HG02759 (cell line): ENCODE results near the gene OAT.
A peak's percentile ranks its signal among the peaks of the same experiment; 100 is the strongest.

Experiments used
- ATAC-seq: cut with Tn5 transposase; IDR thresholded peaks from one replicate; pipeline ENCODE4 v1.9.1; 2021; ENCODE audit warnings: mild to moderate bottlenecking, moderate library complexity; ENCODE audit not compliant: unreplicated experiment

Gene OAT

GRCh38 chr10:124356701-124357560 is 61.8 kb downstream of the OAT start:
- no peak for ATAC-seq

DNA sequence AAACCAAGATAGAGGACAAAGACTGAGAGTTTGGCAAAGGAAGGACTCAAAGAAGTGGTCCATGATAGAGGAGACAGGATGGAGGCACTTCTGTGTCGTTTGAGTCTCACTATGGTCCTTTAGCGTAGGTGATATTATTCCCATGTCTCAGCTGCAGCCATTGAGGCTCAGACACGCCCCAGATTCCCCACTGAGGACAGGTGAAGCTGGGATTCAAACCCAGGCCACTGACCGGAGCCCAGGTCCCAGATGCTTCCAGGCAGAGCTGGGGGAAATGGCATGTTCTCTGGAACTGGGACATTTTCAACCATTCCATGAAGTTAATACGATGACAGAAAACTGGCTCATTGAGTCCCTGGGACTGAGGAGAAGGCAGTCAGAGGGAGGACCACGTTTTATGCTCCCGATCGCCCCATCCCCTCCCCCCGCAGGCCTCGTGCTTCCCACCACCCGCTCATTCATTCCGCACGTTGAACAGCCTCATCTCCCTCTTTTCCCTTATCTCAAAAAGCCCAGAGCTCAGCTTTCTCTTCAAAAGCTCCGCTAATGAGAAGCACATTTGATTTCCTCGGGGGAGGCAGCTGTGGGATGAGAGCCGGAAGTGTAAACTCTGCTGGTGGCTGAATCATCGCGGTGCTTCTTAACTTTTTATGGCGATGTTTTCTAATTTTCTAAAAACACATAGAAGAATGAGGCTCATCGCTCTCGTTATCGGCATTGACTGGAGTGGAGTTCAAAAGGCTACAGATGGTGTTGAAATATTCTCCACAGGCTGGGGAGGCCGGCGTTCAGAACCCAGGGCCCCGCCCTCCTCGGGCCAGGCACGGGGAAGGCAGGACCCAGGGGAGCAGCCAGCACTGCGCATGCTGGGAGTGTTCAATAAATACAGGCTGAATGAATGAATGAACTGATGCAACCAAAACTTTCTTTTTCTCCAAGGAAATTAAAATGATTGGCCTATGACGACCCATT is 64.0 kb downstream of the OAT start:
- peak; percentile 72 for ATAC-seq

DNA sequence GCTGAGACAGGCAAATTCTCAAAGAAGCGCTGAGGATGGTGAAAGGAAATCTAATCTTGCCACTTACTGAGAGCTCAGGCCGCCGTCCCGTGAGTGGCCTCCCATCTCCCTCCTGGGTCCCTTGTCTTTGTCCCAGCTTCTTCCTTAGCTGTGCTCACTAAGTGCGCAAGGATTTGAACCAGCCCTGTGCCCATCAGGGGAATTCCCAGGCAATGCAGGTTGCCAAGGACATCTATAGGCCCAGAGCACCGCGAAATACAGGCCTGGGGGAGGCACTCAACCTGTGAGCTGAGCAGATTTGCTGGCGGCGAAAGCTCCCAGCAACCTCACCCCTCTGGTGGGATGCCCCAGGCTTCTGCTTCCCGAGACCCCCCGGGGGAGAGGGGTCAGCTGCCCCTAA is 64.8 kb downstream of the OAT start:
- ATAC-seq: no peak

GRCh38 chr10:124353091-124353815 is 65.5 kb downstream of the OAT start:
- ATAC-seq: no peak

DNA sequence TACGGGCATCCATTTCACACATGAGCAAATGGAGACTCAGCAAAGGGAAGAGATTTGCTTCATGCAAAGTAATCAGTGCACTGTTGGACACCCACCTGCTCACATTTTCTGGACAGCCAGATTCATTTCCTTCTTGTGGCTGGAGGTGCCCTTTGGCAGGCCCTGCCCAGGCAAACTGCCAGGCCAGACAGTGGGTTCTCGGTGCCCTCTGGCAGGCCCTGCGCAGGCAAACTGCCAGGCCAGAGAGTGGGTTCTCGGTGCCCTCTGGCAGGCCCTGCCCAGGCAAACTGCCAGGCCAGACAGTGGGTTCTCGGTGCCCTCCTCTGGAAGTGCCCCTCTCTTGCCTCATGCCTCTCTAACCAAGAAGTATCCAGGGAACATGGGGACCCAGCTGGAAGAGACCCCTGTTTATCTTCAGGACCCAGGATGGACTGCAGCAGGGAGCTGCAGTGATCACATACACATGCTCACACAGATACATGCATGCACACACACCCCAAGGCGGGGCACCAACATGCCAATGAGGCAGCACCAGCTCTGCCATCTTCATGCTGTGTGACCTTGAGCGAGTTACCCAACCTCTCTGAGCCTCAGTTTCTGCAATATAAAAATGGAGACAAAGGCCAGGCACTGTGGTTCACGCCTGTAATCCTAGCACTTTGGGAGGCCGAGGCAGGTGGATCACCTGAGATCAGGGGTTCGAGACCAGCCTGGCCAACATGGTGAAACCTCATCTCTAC is 67.1 kb downstream of the OAT start:
- no peak for ATAC-seq

GRCh38 chr10:124350806-124351205 is 67.9 kb downstream of the OAT start:
- no peak for ATAC-seq

DNA sequence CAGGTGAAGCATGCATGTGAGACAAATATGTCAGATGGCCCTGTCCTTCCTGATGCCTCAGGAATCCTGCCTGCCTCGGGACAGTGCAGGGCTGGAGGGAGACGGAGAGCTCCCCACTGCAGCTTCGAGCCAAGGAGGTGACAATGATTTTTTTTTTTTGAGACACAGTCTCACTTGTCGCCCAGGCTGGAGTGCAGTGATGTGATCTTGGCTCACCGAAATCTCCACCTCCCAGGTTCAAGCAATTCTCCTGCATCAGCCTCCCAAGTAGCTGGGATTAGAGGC is 68.8 kb downstream of the OAT start:
- no peak for ATAC-seq

DNA sequence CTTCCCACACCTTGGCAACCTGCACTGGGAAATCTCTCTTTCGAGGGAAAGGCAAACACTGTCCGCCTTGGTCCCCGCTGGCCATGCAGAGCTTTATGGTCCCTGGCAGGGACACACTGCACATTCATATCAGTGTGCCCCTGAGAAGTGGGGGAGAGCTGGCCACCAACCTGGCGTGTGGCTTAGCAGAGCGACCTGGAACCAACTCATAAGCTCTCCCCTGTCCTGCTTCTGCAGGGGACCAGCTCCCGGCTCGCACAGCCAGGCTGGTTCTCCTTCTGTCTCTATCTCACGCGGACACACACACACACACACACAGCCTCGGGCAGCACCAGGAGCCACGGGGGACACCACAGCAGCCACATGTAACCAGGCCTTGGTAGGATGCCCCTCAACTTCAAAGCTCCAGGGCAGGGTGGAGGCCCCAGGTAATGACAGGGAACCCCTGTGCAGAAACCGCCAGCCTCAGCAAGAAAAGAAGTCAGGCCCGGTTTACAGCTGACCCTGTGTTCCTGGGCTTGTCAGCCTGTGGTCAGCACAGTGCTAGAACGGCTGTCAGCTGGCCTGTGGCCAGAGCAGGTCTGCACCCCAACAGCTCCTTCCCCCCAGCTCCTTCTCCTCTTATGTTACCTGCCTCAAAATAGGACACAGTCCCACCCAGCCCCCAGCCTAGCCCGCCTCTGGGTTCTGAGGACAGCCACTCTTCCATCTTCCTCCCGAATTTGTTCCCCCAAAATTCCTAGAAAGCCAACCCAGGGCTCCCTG is 69.3 kb downstream of the OAT start:
- ATAC-seq: no peak

GRCh38 chr10:124348801-124349200 is 69.9 kb downstream of the OAT start:
- no peak for ATAC-seq

DNA sequence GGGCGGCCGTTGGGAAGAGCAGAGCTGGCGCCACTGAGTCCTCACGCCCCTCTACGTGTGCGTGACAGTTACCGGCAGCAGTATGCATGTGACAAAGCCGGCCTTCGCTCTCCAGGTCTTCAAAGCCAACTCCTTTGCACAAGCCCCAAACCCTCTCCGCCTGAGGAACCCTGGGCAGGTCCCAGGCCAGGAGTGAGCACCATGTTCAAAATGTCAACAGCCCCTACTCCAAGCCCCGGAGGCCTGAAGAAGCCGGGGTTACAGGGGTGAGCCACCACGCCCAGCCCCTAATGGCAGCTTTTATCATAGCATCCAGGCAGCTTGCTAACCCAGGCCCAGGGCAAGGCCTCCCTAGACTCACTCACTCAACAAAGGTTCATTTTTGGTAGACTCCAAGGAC is 70.8 kb downstream of the OAT start:
- ATAC-seq: no peak
